ENCODE measurements around the gene SPTA1.

DNA sequence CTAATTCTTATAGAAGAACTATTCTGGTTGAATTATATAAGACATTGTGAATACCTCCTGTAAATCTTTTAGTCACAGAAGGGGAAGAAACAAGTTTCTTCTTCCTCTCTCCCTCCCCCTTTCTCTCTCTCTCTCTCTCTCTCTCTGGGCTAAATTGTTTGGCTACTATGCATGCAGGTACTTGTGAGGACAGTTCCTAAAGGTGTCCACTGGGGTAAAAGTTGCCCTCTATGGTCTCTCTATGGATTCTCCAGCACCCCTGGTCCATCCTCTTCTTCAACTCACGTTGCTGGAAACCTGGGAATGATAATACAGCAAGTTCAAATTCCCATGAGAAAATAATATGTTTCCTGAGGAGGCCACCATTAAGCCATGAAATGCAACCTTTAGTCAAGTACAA, 28.2 kb upstream of the SPTA1 start:
- TF ChIP-seq CTCF (IDR thresholded peaks at IDR 0.05 in 4 of 5, conservative IDR thresholded peaks at IDR 0.05 in 1 of 5) (no peak), POLR2A (IDR thresholded peaks at IDR 0.05) (no peak)
